GM12878 (cell line): ENCODE data around the gene SLC27A5. TPM values are rescaled to one million over a fixed set of nuclear protein-coding genes. Genes with fewer than 3 reads are reported as not detected.
A peak's percentile ranks its signal among the peaks of the same experiment; 100 is the strongest.

ENCODE experiments used
- ATF7 ChIP-seq: fragments of 450-650 bp; IDR thresholded peaks from 2 replicates; pipeline ENCODE4 v1.6.1; 2016; ENCODE audit warnings: low read depth, mild to moderate bottlenecking
- BACH1 ChIP-seq: fragments of 450-650 bp; IDR thresholded peaks from 2 replicates; pipeline ENCODE4 v1.6.1; 2017; ENCODE audit warnings: mild to moderate bottlenecking, borderline replicate concordance
- CBX5 ChIP-seq: sonication (generic); IDR thresholded peaks from 2 replicates; pipeline ENCODE4 v1.6.1; 2016; ENCODE audit warnings: low read depth, moderate library complexity, mild to moderate bottlenecking, inconsistent platforms
- CEBPB ChIP-seq, 2 experiments: fragments of 150-350 bp in 1 of 2; IDR thresholded peaks; 2 replicates each; pipeline ENCODE4 v1.6.1; 2012 to 2014; ENCODE audit warnings: low read depth in 2 of 2, low read length in 2 of 2, borderline replicate concordance in 1 of 2, inconsistent platforms in 1 of 2
- CEBPZ ChIP-seq: fragments of 150-350 bp; IDR thresholded peaks from 2 replicates; pipeline ENCODE4 v1.6.1; 2016; ENCODE audit warnings: low read depth, low read length
- CHD4 ChIP-seq: fragments of 200-600 bp; sonication (generic); IDR thresholded peaks from 2 replicates; pipeline ENCODE4 v1.6.1; 2016; ENCODE audit warnings: mild to moderate bottlenecking
- EGR1 ChIP-seq, 2 experiments: IDR thresholded peaks; 1 replicate in 1 of 2; 2 replicates in 1 of 2; pipeline ENCODE4 v1.6.1; 2011 to 2012; ENCODE audit warnings: low read depth in 2 of 2, low read length in 2 of 2, borderline replicate concordance in 1 of 2, mild to moderate bottlenecking in 1 of 2, moderate library complexity in 1 of 2
- ELK1 ChIP-seq: IDR thresholded peaks from 2 replicates; pipeline ENCODE4 v1.6.1; 2012; ENCODE audit warnings: low read depth, low read length, improper control_type of control experiment
- ESRRA ChIP-seq: IDR thresholded peaks from 2 replicates; pipeline ENCODE4 v1.6.1; 2012; ENCODE audit warnings: mild to moderate bottlenecking, low read length, improper control_type of control experiment
- ETV6 ChIP-seq, 2 experiments: fragments of 450-650 bp in 1 of 2; IDR thresholded peaks in 1 of 2; conservative IDR thresholded peaks in 1 of 2; 2 replicates each; pipeline ENCODE4 v1.6.1; 2014; ENCODE audit warnings: antibody characterized with exemption in 1 of 2, borderline replicate concordance in 1 of 2, low read depth in 1 of 2, mild to moderate bottlenecking in 1 of 2, moderate library complexity in 1 of 2
- FOXK2 ChIP-seq: fragments of 450-650 bp; IDR thresholded peaks from 2 replicates; pipeline ENCODE4 v1.6.1; 2017; ENCODE audit warnings: mild to moderate bottlenecking, moderate library complexity
- HDGF ChIP-seq: fragments of 450-650 bp; IDR thresholded peaks from 2 replicates; pipeline ENCODE4 v1.6.1; 2016; ENCODE audit warnings: antibody characterized with exemption
- HSF1 ChIP-seq: fragments of 150-350 bp; IDR thresholded peaks from 2 replicates; pipeline ENCODE4 v1.6.1; 2014; ENCODE audit warnings: mild to moderate bottlenecking, low read depth, low read length
- KLF5 ChIP-seq: fragments of 450-650 bp; IDR thresholded peaks from 2 replicates; pipeline ENCODE4 v1.6.1; 2014; ENCODE audit warnings: mild to moderate bottlenecking; ENCODE audit not compliant: partially characterized antibody
- NR2C1 ChIP-seq: fragments of 450-650 bp; IDR thresholded peaks from 2 replicates; pipeline ENCODE4 v1.6.1; 2017; ENCODE audit warnings: antibody characterized with exemption, mild to moderate bottlenecking, moderate library complexity
- PML ChIP-seq: IDR thresholded peaks from 2 replicates; pipeline ENCODE4 v1.6.1; 2012; ENCODE audit warnings: low read length, inconsistent platforms
- RAD21 ChIP-seq: IDR thresholded peaks from 2 replicates; pipeline ENCODE4 v1.6.1; 2011; ENCODE audit warnings: mild to moderate bottlenecking, low read depth, low read length, moderate library complexity; ENCODE audit not compliant: insufficient read depth
- RAD51 ChIP-seq: fragments of 450-650 bp; IDR thresholded peaks from 2 replicates; pipeline ENCODE4 v1.6.1; 2016; ENCODE audit warnings: moderate library complexity, mild to moderate bottlenecking, inconsistent platforms
- RFX5 ChIP-seq: IDR thresholded peaks from 2 replicates; pipeline ENCODE4 v1.6.1; 2011; ENCODE audit warnings: low read depth, low read length, improper control_type of control experiment
- SMC3 ChIP-seq: IDR thresholded peaks from 2 replicates; pipeline ENCODE4 v1.6.1; 2011; ENCODE audit warnings: low read length, improper control_type of control experiment, borderline replicate concordance
- SREBF1 ChIP-seq: IDR thresholded peaks from 2 replicates; pipeline ENCODE4 v1.6.1; 2012; ENCODE audit warnings: mild to moderate bottlenecking, low read length
- TBL1XR1 ChIP-seq: IDR thresholded peaks from 2 replicates; pipeline ENCODE4 v1.6.1; 2012; ENCODE audit warnings: low read depth, low read length, improper control_type of control experiment
- TCF12 ChIP-seq: IDR thresholded peaks from 2 replicates; pipeline ENCODE4 v1.6.1; 2011; ENCODE audit warnings: low read depth, mild to moderate bottlenecking, low read length
- TCF3 ChIP-seq: IDR thresholded peaks from 2 replicates; pipeline ENCODE4 v1.6.1; 2012; ENCODE audit warnings: low read depth, mild to moderate bottlenecking, low read length, borderline replicate concordance; ENCODE audit not compliant: insufficient read depth
- YBX1 ChIP-seq: fragments of 450-650 bp; IDR thresholded peaks from 2 replicates; pipeline ENCODE4 v1.6.1; 2016; ENCODE audit warnings: antibody characterized with exemption
- polyA plus RNA-seq, 11 experiments: library from polyadenylated mRNA; depleted of rRNA in 4 of 11; unstranded in 6 of 11; stranded (reverse) in 5 of 11; fragments of >200 nt; fragmentation: Nextera tagmentation in 4 of 11; fragmentation: Illumina TruSeq in 1 of 11; extraction: Ambion mirVana in 4 of 11; extraction: Trizol in 1 of 11; gene quantifications; 1 replicate in 1 of 11; 2 replicates in 10 of 11; pipeline versions ENCODE4 v1.2.1 to v1.2.3, GENCODE V29; 2011 to 2016; ENCODE audit warnings: inconsistent platforms in 2 of 11, missing spikeins in 2 of 11, low read depth in 1 of 11
- total RNA-seq, 4 experiments: library from RNA; depleted of rRNA in 3 of 4; stranded (reverse); fragments of >200 nt in 3 of 4; fragmentation: Illumina TruSeq in 1 of 4; extraction: Trizol in 1 of 4; gene quantifications; 2 replicates each; pipeline versions ENCODE4 v1.2.1 to v1.2.3, GENCODE V29; 2013 to 2021

The SLC27A5 gene
- total and polyA plus RNA-seq, 10 of the 15 experiments (the other 5 are each of a cell fraction or from before 2014, with no cell fraction given): 21.2 to 127 (median 31.8) TPM

- TF ChIP-seq CEBPZ (no peak), CEBPB (IDR thresholded peaks at IDR 0.05; ENCODE audit: borderline replicate concordance in 1 of 2, low read depth in 2 of 2, low read length in 2 of 2) (no peak), BACH1 (peak; percentile 83), KLF5 (peak; percentile 57), RFX5 (peak; percentile 30; the same call in 1 of the 2 replicates), TCF3 (peak; percentile 66; the same call in 1 of the 2 replicates), HSF1 (no peak), HDGF (no peak; the same call in 1 of the 2 replicates), YBX1 (no peak), SREBF1 (peak; percentile 13), RAD21 (no peak), TBL1XR1 (peak; percentile 56; the same call in 1 of the 2 replicates), EGR1 (IDR thresholded peaks at IDR 0.05; ENCODE audit: borderline replicate concordance in 1 of 2, low read depth in 2 of 2, low read length in 2 of 2) (peak in 1 of 2 experiments; percentile 88; a peak in 2 of 3 replicates), ESRRA (no peak), ATF7 (peak; percentile 34; the same call in 1 of the 2 replicates), ELK1 (peak; percentile 45), CHD4 (no peak), RAD51 (0 out of 2 replicates have a peak, but pooled peaks have one; percentile 38), TCF12 (no peak), ETV6 (conservative IDR thresholded peaks at IDR 0.05 in 1 of 2, IDR thresholded peaks at IDR 0.05 in 1 of 2; ENCODE audit: borderline replicate concordance in 1 of 2, low read depth in 1 of 2) (0 out of 4 replicates have a peak, but pooled peaks of 1 of the 2 experiments have one; percentile 25), SMC3 (no peak), FOXK2 (no peak), NR2C1 (peak; percentile 96), PML (peak; percentile 74), CBX5 (no peak)
These were observed 35.9 kb downstream of the SLC27A5 start, which contains the start of gene ZNF446 (continued) for GRCh38 chr19:58475714-58476497.
